Esophagus (tissue), 2 donors: ENCODE measurements around the gene SPEM2. TPM values are rescaled to one million over a fixed set of nuclear protein-coding genes. Genes with fewer than 3 reads are reported as not detected.

Experiments
- H3K27ac ChIP-seq, 2 donors: one replicate each; pipeline ENCODE4 v1.5.1; 2013; ENCODE audit warnings: low read depth in 2 of 2, mild to moderate bottlenecking in 2 of 2, inconsistent platforms in 1 of 2, low read length in 1 of 2, moderate library complexity in 1 of 2
- H3K27me3 ChIP-seq, 2 donors: one replicate each; pipeline ENCODE4 v1.6.1; 2013; ENCODE audit warnings: low read length in 2 of 2, control low read depth in 1 of 2, mild to moderate bottlenecking in 1 of 2; ENCODE audit not compliant: insufficient read depth in 2 of 2, control insufficient read depth in 1 of 2
- H3K36me3 ChIP-seq, 2 donors: one replicate each; pipeline ENCODE4 v1.6.1; 2013; ENCODE audit warnings: low read length in 1 of 2; ENCODE audit not compliant: control insufficient read depth in 2 of 2, insufficient read depth in 2 of 2
- H3K4me1 ChIP-seq, 2 donors: one replicate each; pipeline ENCODE4 v1.6.1; 2013; ENCODE audit warnings: low read length in 1 of 2; ENCODE audit not compliant: control insufficient read depth in 2 of 2, insufficient read depth in 2 of 2
- H3K4me3 ChIP-seq, 2 donors: one replicate each; pipeline ENCODE4 v1.5.1; 2013; ENCODE audit warnings: low read length in 2 of 2, mild to moderate bottlenecking in 2 of 2, low read depth in 1 of 2, moderate library complexity in 1 of 2
- H3K9me3 ChIP-seq, 2 donors: one replicate each; pipeline ENCODE4 v1.6.1; 2013; ENCODE audit warnings: mild to moderate bottlenecking in 2 of 2, low read depth in 1 of 2, low read length in 1 of 2, moderate library complexity in 1 of 2; ENCODE audit not compliant: control insufficient read depth in 2 of 2, insufficient read depth in 1 of 2
- WGBS, 2 donors: extraction: QIAGEN DNeasy Blood & Tissue Kit; methylation state at CpG; one replicate each; pipeline ENCODE4 v1.1.7; 2013; 5-methylcytosine and 5-hydroxymethylcytosine counted together
- polyA plus RNA-seq, 2 donors: library from polyadenylated mRNA; stranded (reverse); fragments of 200-250 nt; gene quantifications; one replicate each; pipeline ENCODE4 v1.2.3, GENCODE V29; 2013
- donor health status: healthy with polysubstance abuse.
- donor health status: Bipolar disorder and iron deficiency.

SPEM2 gene
- not detected for polyA plus RNA-seq

GRCh38 chr17:7425316-7425715 is at the start of gene SPEM2:
SPEM2 (plus strand) TSS chr17:7425616; CDS start chr17:7425689, 73 bp downstream.
- 81 to 86% methylated on average over 7 of the region's 7 CpGs for WGBS, 2 donors
- no peak within 1 kb of the TSS for H3K27ac ChIP-seq
- H3K4me1 ChIP-seq, result no peaks in the 10 kb centered on the region
- H3K4me3 ChIP-seq, result no peak within 1 kb of the TSS
- H3K36me3 ChIP-seq, result no peaks in the 10 kb centered on the region
- no peaks in the 10 kb centered on the region for H3K27me3 ChIP-seq
- H3K9me3 ChIP-seq, result no peaks in the 10 kb centered on the region

- WGBS, 2 donors, result 98% methylated on average over 3 of the region's 3 CpGs
- no peaks in the 10 kb centered on the region for H3K9me3 ChIP-seq
- H3K27me3 ChIP-seq, result no peaks in the 10 kb centered on the region
Observed at GRCh38 chr17:7379134-7379533, 46.3 kb upstream of the SPEM2 start.

GRCh38 chr17:7380321-7380720 is 45.1 kb upstream of the SPEM2 start:
- peaks cover 0 to 13% of the 10 kb centered on the region in 2 donors for H3K36me3 ChIP-seq
- peaks cover 5 to 23% of the 10 kb centered on the region in 2 donors for H3K4me1 ChIP-seq
- H3K27me3 ChIP-seq, result no peaks in the 10 kb centered on the region
- WGBS, 2 donors, result 26 to 27% methylated on average over 7 of the region's 7 CpGs
- peak overlapping the region; percentile 60 to 69 for H3K4me3 ChIP-seq
- H3K9me3 ChIP-seq, result no peaks in the 10 kb centered on the region
- H3K27ac ChIP-seq, result peak overlapping the region; percentile 26 to 85

More at GRCh38 chr17:7379134-7379533, 46.3 kb upstream of the SPEM2 start:
- no peak overlapping the region for H3K4me3 ChIP-seq
- H3K27ac ChIP-seq, result no peak overlapping the region
- peaks cover 0 to 9% of the 10 kb centered on the region in 2 donors for H3K36me3 ChIP-seq
- H3K4me1 ChIP-seq, result peaks cover 5 to 20% of the 10 kb centered on the region in 2 donors

- H3K27ac ChIP-seq, result peak within 1 kb of the TSS; percentile 80 to 85
- peaks cover 5 to 23% of the 10 kb centered on the region in 2 donors for H3K4me1 ChIP-seq
- peak within 1 kb of the TSS; percentile 60 to 69 for H3K4me3 ChIP-seq
- WGBS, 2 donors, result 3 to 5% methylated on average over 33 to 52 of the region's 52 CpGs
- peaks cover 0 to 17% of the 10 kb centered on the region in 2 donors for H3K36me3 ChIP-seq
- no peaks in the 10 kb centered on the region for H3K27me3 ChIP-seq
- H3K9me3 ChIP-seq, result no peaks in the 10 kb centered on the region
Observed at GRCh38 chr17:7380855-7381683, 44.3 kb upstream of the SPEM2 start, which contains the start of gene TNK1. TNK1 (plus strand) TSS chr17:7381089; CDS start chr17:7382927, 1,838 bp downstream.

GRCh38 chr17:7382901-7383300 is 42.5 kb upstream of the SPEM2 start:
- Histone ChIP-seq H3K4me1 (peaks cover 5 to 23% of the 10 kb centered on the region in 2 donors), H3K27me3 (no peaks in the 10 kb centered on the region), H3K36me3 (peaks cover 2 to 24% of the 10 kb centered on the region in 2 donors), H3K27ac (no peak overlapping the region), H3K4me3 (peak overlapping the region in 1 of 2 donors; percentile 3), H3K9me3 (no peaks in the 10 kb centered on the region)
- 90 to 91% methylated on average over 10 of the region's 10 CpGs for WGBS, 2 donors

GRCh38 chr17:7383371-7383741 is 42.1 kb upstream of the SPEM2 start:
- H3K4me3 ChIP-seq, result no peak overlapping the region
- H3K4me1 ChIP-seq, result peaks cover 5 to 23% of the 10 kb centered on the region in 2 donors
- WGBS, 2 donors, result 86 to 88% methylated on average over 11 of the region's 11 CpGs

GRCh38 chr17:7383742-7384488 is 41.5 kb upstream of the SPEM2 start:
- Histone ChIP-seq H3K4me1 (peaks cover 5 to 23% of the 10 kb centered on the region in 2 donors), H3K27ac (peak overlapping the region; percentile 37 to 53), H3K36me3 (peaks cover 5 to 34% of the 10 kb centered on the region in 2 donors), H3K27me3 (no peaks in the 10 kb centered on the region), H3K9me3 (no peaks in the 10 kb centered on the region), H3K4me3 (peak overlapping the region; percentile 1 to 29)
- 28 to 42% methylated on average over 64 to 65 of the region's 65 CpGs for WGBS, 2 donors

More at GRCh38 chr17:7383371-7383741, 42.1 kb upstream of the SPEM2 start:
- no peaks in the 10 kb centered on the region for H3K9me3 ChIP-seq
- no peak overlapping the region for H3K27ac ChIP-seq
- H3K36me3 ChIP-seq, result peaks cover 2 to 28% of the 10 kb centered on the region in 2 donors
- H3K27me3 ChIP-seq, result no peaks in the 10 kb centered on the region

GRCh38 chr17:7384489-7385081 is 40.8 kb upstream of the SPEM2 start:
- no peaks in the 10 kb centered on the region for H3K9me3 ChIP-seq
- 66 to 70% methylated on average over 23 of the region's 23 CpGs for WGBS, 2 donors
- no peaks in the 10 kb centered on the region for H3K27me3 ChIP-seq
- H3K4me3 ChIP-seq, result peak overlapping the region in 1 of 2 donors; percentile 29
- H3K27ac ChIP-seq, result peak overlapping the region in 1 of 2 donors; percentile 53
- peaks cover 7 to 39% of the 10 kb centered on the region in 2 donors for H3K36me3 ChIP-seq
- H3K4me1 ChIP-seq, result peaks cover 5 to 23% of the 10 kb centered on the region in 2 donors

- 89 to 93% methylated on average over 9 to 10 of the region's 10 CpGs for WGBS, 2 donors
- no peak overlapping the region for H3K27ac ChIP-seq
- H3K4me3 ChIP-seq, result no peak overlapping the region
- peaks cover 6 to 14% of the 10 kb centered on the region in 2 donors for H3K4me1 ChIP-seq
- H3K36me3 ChIP-seq, result peaks cover 20 to 46% of the 10 kb centered on the region in 2 donors
- no peaks in the 10 kb centered on the region for H3K27me3 ChIP-seq
- no peaks in the 10 kb centered on the region for H3K9me3 ChIP-seq
Observed at GRCh38 chr17:7388856-7389255, 36.6 kb upstream of the SPEM2 start.
